H9 (cell line): ENCODE results near the gene RNF149. TPM values are rescaled to one million over a fixed set of nuclear protein-coding genes. Genes with fewer than 3 reads are reported as not detected.

Experiments used
- DNase-seq: peaks from one replicate; pipeline ENCODE4 v3.0.0-alpha.2; 2017
- H2AFZ ChIP-seq: one replicate; pipeline ENCODE4 v1.6.1; 2013; ENCODE audit warnings: mild to moderate bottlenecking, low read length, control low read depth, moderate library complexity
- H2AK5ac ChIP-seq: 2 replicates; pipeline ENCODE4 v1.6.1; 2013; ENCODE audit warnings: low read length, control low read depth, mixed read lengths; ENCODE audit not compliant: insufficient read length
- H2BK120ac ChIP-seq: one replicate; pipeline ENCODE4 v1.6.1; 2013; ENCODE audit warnings: low read depth, mild to moderate bottlenecking, low read length, control low read depth, inconsistent platforms; ENCODE audit not compliant: poor library complexity, severe bottlenecking
- H2BK12ac ChIP-seq: 2 replicates; pipeline ENCODE4 v1.6.1; 2013; ENCODE audit warnings: low read length, control low read depth, mixed read lengths, low read depth; ENCODE audit not compliant: insufficient read length
- H2BK15ac ChIP-seq: 2 replicates; pipeline ENCODE4 v1.6.1; 2013; ENCODE audit warnings: low read depth, low read length, control low read depth
- H2BK20ac ChIP-seq: one replicate; pipeline ENCODE4 v1.6.1; 2013; ENCODE audit warnings: low read depth, mild to moderate bottlenecking, low read length, control low read depth, inconsistent platforms; ENCODE audit not compliant: poor library complexity, severe bottlenecking
- H2BK5ac ChIP-seq: 2 replicates; pipeline ENCODE4 v1.6.1; 2013; ENCODE audit warnings: low read length, control low read depth, mixed read lengths; ENCODE audit not compliant: insufficient read length
- H3K14ac ChIP-seq: 2 replicates; pipeline ENCODE4 v1.6.1; 2013; ENCODE audit warnings: low read length, control low read depth; ENCODE audit not compliant: insufficient read depth
- H3K18ac ChIP-seq: 2 replicates; pipeline ENCODE4 v1.6.1; 2013; ENCODE audit warnings: low read depth, mild to moderate bottlenecking, mixed read lengths, low read length, control low read depth; ENCODE audit not compliant: insufficient read length
- H3K23ac ChIP-seq: 2 replicates; pipeline ENCODE4 v1.6.1; 2013; ENCODE audit warnings: low read length, control low read depth, mixed read lengths, low read depth; ENCODE audit not compliant: insufficient read length
- H3K23me2 ChIP-seq: 2 replicates; pipeline ENCODE4 v1.6.1; 2013; ENCODE audit warnings: low read depth, mild to moderate bottlenecking, mixed read lengths, low read length, control low read depth; ENCODE audit not compliant: insufficient read length, poor library complexity, severe bottlenecking
- H3K27ac ChIP-seq: 2 replicates; pipeline ENCODE4 v1.5.1; 2013; ENCODE audit warnings: low read length, control low read depth, mixed read lengths, low read depth; ENCODE audit not compliant: insufficient read length
- H3K27me3 ChIP-seq: 2 replicates; pipeline ENCODE4 v1.6.1; 2013; ENCODE audit warnings: low read length, control low read depth, inconsistent platforms; ENCODE audit not compliant: insufficient read depth
- H3K4ac ChIP-seq: 2 replicates; pipeline ENCODE4 v1.6.1; 2013; ENCODE audit warnings: low read depth, mild to moderate bottlenecking, control low read depth, inconsistent platforms, low read length, moderate library complexity
- H3K4me1 ChIP-seq: 2 replicates; pipeline ENCODE4 v1.6.1; 2013; ENCODE audit warnings: low read length, control low read depth, inconsistent platforms; ENCODE audit not compliant: insufficient read depth
- H3K4me2 ChIP-seq: 2 replicates; pipeline ENCODE4 v1.6.1; 2013; ENCODE audit warnings: low read length, control low read depth, mixed read lengths; ENCODE audit not compliant: insufficient read length, insufficient read depth
- H3K56ac ChIP-seq: 2 replicates; pipeline ENCODE4 v1.6.1; 2013; ENCODE audit warnings: low read depth, mild to moderate bottlenecking, mixed read lengths, low read length, control low read depth; ENCODE audit not compliant: insufficient read length
- H3K79me1 ChIP-seq: 2 replicates; pipeline ENCODE4 v1.6.1; 2013; ENCODE audit warnings: low read depth, mild to moderate bottlenecking, moderate library complexity, low read length, control low read depth, inconsistent platforms; ENCODE audit not compliant: insufficient read depth, poor library complexity, severe bottlenecking
- H3K79me2 ChIP-seq: 2 replicates; pipeline ENCODE4 v1.6.1; 2013; ENCODE audit warnings: low read length, control low read depth, inconsistent platforms; ENCODE audit not compliant: insufficient read depth
- H3K9ac ChIP-seq: 2 replicates; pipeline ENCODE4 v1.6.1; 2013; ENCODE audit warnings: low read length, control low read depth, mixed read lengths; ENCODE audit not compliant: insufficient read length; ENCODE audit errors: extremely low read depth
- H3K9me3 ChIP-seq: one replicate; pipeline ENCODE4 v1.6.1; 2013; ENCODE audit warnings: low read depth, low read length, inconsistent platforms; ENCODE audit not compliant: control insufficient read depth
- H3T11ph ChIP-seq: one replicate; pipeline ENCODE4 v1.6.1; 2013; ENCODE audit warnings: mild to moderate bottlenecking, low read length, control low read depth, inconsistent platforms
- H4K20me1 ChIP-seq: one replicate; pipeline ENCODE4 v1.6.1; 2013; ENCODE audit not compliant: control insufficient read depth, insufficient read length, insufficient read depth
- H4K5ac ChIP-seq: 2 replicates; pipeline ENCODE4 v1.6.1; 2013; ENCODE audit warnings: low read depth, mild to moderate bottlenecking, mixed read lengths, low read length, control low read depth; ENCODE audit not compliant: insufficient read length
- H4K8ac ChIP-seq: replicated peaks from 2 replicates; pipeline ENCODE4 v1.6.1; 2013; ENCODE audit warnings: low read length, control low read depth, mixed read lengths, low read depth; ENCODE audit not compliant: insufficient read length
- H4K91ac ChIP-seq: 2 replicates; pipeline ENCODE4 v1.6.1; 2013; ENCODE audit warnings: low read depth, mild to moderate bottlenecking, moderate library complexity, mixed read lengths, low read length, control low read depth; ENCODE audit not compliant: insufficient read length
- H3K27ac Mint-ChIP-seq, 3 experiments: 2 replicates in 2 of 3; 3 replicates in 1 of 3; pipeline ENCODE4 v1.8.0; 2020 to 2021; ENCODE audit warnings: mixed read lengths in 3 of 3, mild to moderate bottlenecking in 1 of 3, moderate library complexity in 1 of 3
- H3K27me3 Mint-ChIP-seq: 2 replicates; pipeline ENCODE4 v1.8.0; 2021; ENCODE audit warnings: low read depth, mild to moderate bottlenecking, moderate library complexity, mixed read lengths
- H3K36me3 Mint-ChIP-seq, 3 experiments: 2 replicates in 2 of 3; 3 replicates in 1 of 3; pipeline ENCODE4 v1.8.0; 2020 to 2021; ENCODE audit warnings: low read depth in 3 of 3, mixed read lengths in 3 of 3; ENCODE audit not compliant: insufficient read depth in 1 of 3
- H3K4me1 Mint-ChIP-seq, 2 experiments: 2 replicates each; pipeline ENCODE4 v1.8.0; 2020; ENCODE audit warnings: mixed read lengths in 2 of 2
- H3K4me3 Mint-ChIP-seq, 2 experiments: 2 replicates in 1 of 2; 3 replicates in 1 of 2; pipeline ENCODE4 v1.8.0; 2020 to 2021; ENCODE audit warnings: mild to moderate bottlenecking in 2 of 2, mixed read lengths in 2 of 2, moderate library complexity in 1 of 2
- H3K9me3 Mint-ChIP-seq, 2 experiments: 2 replicates in 1 of 2; 3 replicates in 1 of 2; pipeline ENCODE4 v1.8.0; 2020; ENCODE audit warnings: mild to moderate bottlenecking in 2 of 2, mixed read lengths in 2 of 2, moderate library complexity in 1 of 2
- WGBS: extraction: QIAGEN DNeasy Blood & Tissue Kit; methylation state at CpG from one replicate; pipeline ENCODE4 v1.1.7; 2013; ENCODE audit warnings: missing lambda C conversion rate, low lambda C conversion rate, mixed read lengths; ENCODE audit not compliant: insufficient read length; ENCODE audit errors: extremely low coverage; 5-methylcytosine and 5-hydroxymethylcytosine counted together
- total RNA-seq: library from RNA; stranded (reverse); gene quantifications from 2 replicates; pipeline ENCODE4 v1.2.1, GENCODE V29; 2021
- TF ChIP-seq, protein P1 (sequence below): fragments of 200-600 bp; sonication (generic); conservative IDR thresholded peaks from 3 replicates; pipeline ENCODE4 v1.8.0; 2021; ENCODE audit warnings: antibody characterized with exemption, mild to moderate bottlenecking

Gene RNF149
- total RNA-seq, 1 experiment from 2014 or later = 18.0 TPM

- Histone ChIP-seq H3K4ac (no peak overlapping the region), H3K9ac (no peak overlapping the region), H2BK20ac (no peak overlapping the region), H2BK12ac (no peak overlapping the region), H2BK120ac (no peak overlapping the region), H3K27ac (no peak overlapping the region), H2AFZ (no peak overlapping the region), H3K56ac (no peak overlapping the region), H4K5ac (no peak overlapping the region), H3K79me1 (no peaks in the 10 kb centered on the region), H4K20me1 (no peaks in the 10 kb centered on the region), H3K18ac (no peak overlapping the region), H3K9me3 (no peaks in the 10 kb centered on the region), H3K79me2 (no peaks in the 10 kb centered on the region), H3K4me1 (no peaks in the 10 kb centered on the region), H3K23ac (no peak overlapping the region), H3T11ph (no peak overlapping the region), H3K14ac (no peak overlapping the region), H4K8ac (no peak overlapping the region), H2BK5ac (no peak overlapping the region), H3K27me3 (no peaks in the 10 kb centered on the region), H3K23me2 (no peaks in the 10 kb centered on the region), H4K91ac (no peak overlapping the region), H2BK15ac (no peak overlapping the region), H3K4me2 (no peak overlapping the region), H2AK5ac (no peak overlapping the region)
- DNase-seq = no peak
- TF ChIP-seq, protein P1, sequence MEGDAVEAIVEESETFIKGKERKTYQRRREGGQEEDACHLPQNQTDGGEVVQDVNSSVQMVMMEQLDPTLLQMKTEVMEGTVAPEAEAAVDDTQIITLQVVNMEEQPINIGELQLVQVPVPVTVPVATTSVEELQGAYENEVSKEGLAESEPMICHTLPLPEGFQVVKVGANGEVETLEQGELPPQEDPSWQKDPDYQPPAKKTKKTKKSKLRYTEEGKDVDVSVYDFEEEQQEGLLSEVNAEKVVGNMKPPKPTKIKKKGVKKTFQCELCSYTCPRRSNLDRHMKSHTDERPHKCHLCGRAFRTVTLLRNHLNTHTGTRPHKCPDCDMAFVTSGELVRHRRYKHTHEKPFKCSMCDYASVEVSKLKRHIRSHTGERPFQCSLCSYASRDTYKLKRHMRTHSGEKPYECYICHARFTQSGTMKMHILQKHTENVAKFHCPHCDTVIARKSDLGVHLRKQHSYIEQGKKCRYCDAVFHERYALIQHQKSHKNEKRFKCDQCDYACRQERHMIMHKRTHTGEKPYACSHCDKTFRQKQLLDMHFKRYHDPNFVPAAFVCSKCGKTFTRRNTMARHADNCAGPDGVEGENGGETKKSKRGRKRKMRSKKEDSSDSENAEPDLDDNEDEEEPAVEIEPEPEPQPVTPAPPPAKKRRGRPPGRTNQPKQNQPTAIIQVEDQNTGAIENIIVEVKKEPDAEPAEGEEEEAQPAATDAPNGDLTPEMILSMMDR = no peak
- peaks cover 16 to 53% (median 48%) of the 10 kb centered on the region in 3 experiments; a peak in 6 of 7 replicates for H3K36me3 Mint-ChIP-seq
- H3K4me1 Mint-ChIP-seq = no peaks in the 10 kb centered on the region
- WGBS = no CpG with 5 or more reads among the region's 6 CpGs
- H3K27ac Mint-ChIP-seq = no peak overlapping the region
- H3K9me3 Mint-ChIP-seq = no peaks in the 10 kb centered on the region
- H3K4me3 Mint-ChIP-seq = no peak overlapping the region
- H3K27me3 Mint-ChIP-seq = no peaks in the 10 kb centered on the region
Observed at GRCh38 chr2:101286684-101287083, 21.8 kb downstream of the RNF149 start.
